SK-N-MC (cell line): Measurements from ENCODE around the gene GSTCD.
A peak's percentile ranks its signal among the peaks of the same experiment; 100 is the strongest.

Source experiments
- DNase-seq: peaks from one replicate; pipeline ENCODE4 v3.0.0-alpha.2; 2011; ENCODE audit warnings: low read depth, low spot score
- H3K27ac ChIP-seq: fragments of 200-600 bp; sonication (generic); 2 replicates; pipeline ENCODE4 v1.5.1; 2016; ENCODE audit warnings: mixed run types
- H3K36me3 ChIP-seq: fragments of 200-600 bp; sonication (generic); 2 replicates; pipeline ENCODE4 v1.6.1; 2017; ENCODE audit warnings: antibody characterized with exemption, low read length, mixed read lengths; ENCODE audit not compliant: insufficient read depth
- H3K4me3 ChIP-seq: fragments of 200-600 bp; sonication (generic); 2 replicates; pipeline ENCODE4 v1.5.1; 2016
- H3K9ac ChIP-seq: fragments of 200-600 bp; sonication (generic); 2 replicates; pipeline ENCODE4 v1.8.0; 2017; ENCODE audit warnings: mixed run types, mixed read lengths; ENCODE audit not compliant: insufficient read length
- H3K9me3 ChIP-seq: fragments of 200-600 bp; sonication (generic); 2 replicates; pipeline ENCODE4 v1.6.1; 2017; ENCODE audit warnings: low read depth, mild to moderate bottlenecking, antibody characterized with exemption, low read length, moderate library complexity, mixed read lengths
- EZH2 ChIP-seq: fragments of 200-600 bp; sonication (generic); IDR thresholded peaks from one replicate; pipeline ENCODE4 v1.6.1; 2017; ENCODE audit warnings: antibody characterized with exemption
- FOXP2 ChIP-seq: optimal IDR thresholded peaks from 2 replicates; pipeline ENCODE3; 2011; ENCODE audit warnings: mild to moderate bottlenecking, moderate library complexity; ENCODE audit not compliant: insufficient read depth; ENCODE audit errors: extremely low read length, control extremely low read depth
- POLR2AphosphoS5 ChIP-seq: IDR thresholded peaks from 2 replicates; pipeline ENCODE4 v1.6.1; 2012; ENCODE audit warnings: mild to moderate bottlenecking, low read depth, low read length, borderline replicate concordance

GSTCD gene

DNA sequence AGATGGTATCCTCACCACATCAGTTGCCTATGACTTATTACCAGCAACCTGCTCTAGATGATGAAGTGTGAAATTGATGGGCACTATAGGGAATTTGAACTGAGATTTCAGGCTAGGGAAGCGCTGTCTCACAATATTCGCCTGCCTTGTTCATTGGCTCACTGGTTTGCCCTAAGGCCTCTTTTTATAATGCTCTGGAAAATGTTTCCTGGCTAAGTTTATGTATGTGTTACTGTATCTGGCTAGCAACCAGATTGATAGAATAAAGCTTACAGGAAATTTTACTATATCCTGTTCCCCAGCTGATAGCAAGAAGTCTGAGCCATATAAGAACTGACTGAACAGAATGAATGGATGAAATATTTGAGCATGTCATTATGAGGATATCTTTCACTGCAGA is 71.6 kb downstream of the GSTCD start:
- TF ChIP-seq POLR2AphosphoS5: no peak
- TF ChIP-seq EZH2: no peak
- no peak for TF ChIP-seq FOXP2
- Histone ChIP-seq H3K9ac (no peak overlapping the region), H3K9me3 (no peaks in the 10 kb centered on the region), H3K4me3 (no peak overlapping the region), H3K36me3 (no peaks in the 10 kb centered on the region), H3K27ac (peak overlapping the region; percentile 57; the same call in 1 of the 2 replicates)
- peak; percentile 81 for DNase-seq

DNA sequence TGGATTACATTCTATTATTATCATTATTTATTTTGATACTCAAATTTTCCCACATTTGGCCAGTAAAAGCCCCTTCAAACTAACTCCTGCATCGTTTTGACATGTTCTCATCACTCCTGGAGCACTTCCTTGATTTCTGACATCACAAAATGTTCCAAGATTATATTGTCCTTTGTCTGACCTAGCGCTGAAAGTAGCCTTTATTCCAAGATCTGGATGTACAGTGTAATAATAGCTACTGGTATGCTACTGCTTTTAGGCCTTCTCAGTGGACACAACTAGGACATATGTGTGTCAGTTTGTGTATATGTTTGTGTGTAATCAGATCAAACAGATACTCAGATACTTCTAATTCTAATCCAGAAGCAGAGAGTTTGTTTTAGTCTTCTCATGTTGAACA is 76.2 kb downstream of the GSTCD start:
- TF ChIP-seq FOXP2 (no peak), POLR2AphosphoS5 (no peak), EZH2 (no peak)
- DNase-seq: no peak
- no peaks in the 10 kb centered on the region for H3K9me3 ChIP-seq
- no peak overlapping the region for H3K27ac ChIP-seq
- no peak overlapping the region for H3K9ac ChIP-seq
- H3K4me3 ChIP-seq: no peak overlapping the region
- H3K36me3 ChIP-seq: no peaks in the 10 kb centered on the region

DNA sequence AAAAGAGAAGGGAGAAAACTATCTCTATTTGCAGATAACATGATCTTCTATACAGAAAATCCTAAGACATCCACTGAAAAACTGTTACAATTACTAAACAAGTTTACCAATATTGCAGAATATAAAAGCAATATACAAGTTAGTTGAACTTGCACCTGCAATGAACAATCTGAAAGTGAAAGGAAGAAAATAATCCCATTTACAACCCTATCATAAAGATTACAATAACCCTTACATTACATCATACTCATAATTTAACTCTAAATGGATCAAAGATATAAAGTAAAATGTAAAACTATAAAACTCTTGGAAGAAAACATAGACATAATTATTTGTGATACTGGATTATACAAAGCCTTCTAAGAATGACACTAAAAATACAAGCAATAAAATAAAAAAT is 77.2 kb downstream of the GSTCD start:
- H3K36me3 ChIP-seq: no peaks in the 10 kb centered on the region
- no peak overlapping the region for H3K9ac ChIP-seq
- DNase-seq: no peak
- no peak overlapping the region for H3K4me3 ChIP-seq
- H3K9me3 ChIP-seq: no peaks in the 10 kb centered on the region
- no peak overlapping the region for H3K27ac ChIP-seq
- TF ChIP-seq POLR2AphosphoS5 (no peak), FOXP2 (no peak), EZH2 (no peak)

DNA sequence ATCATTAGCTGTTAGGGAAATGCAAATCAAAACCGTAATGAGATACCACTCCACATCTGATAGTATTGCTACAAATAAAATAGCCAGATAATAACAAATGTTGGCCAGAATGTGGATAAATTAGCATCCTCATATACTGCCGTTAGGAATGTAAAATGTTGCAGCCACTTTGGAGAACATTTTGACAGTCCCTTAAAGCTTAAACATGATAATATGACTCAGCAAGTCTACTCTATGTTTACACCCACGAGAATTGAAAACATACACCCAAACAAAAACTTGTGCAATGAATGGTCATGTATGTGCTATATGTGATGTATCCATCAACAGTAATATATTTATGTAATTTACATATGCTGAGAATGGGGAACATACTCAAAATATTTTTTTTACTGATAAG is 78.2 kb downstream of the GSTCD start:
- TF ChIP-seq EZH2 (no peak), POLR2AphosphoS5 (no peak), FOXP2 (no peak)
- DNase-seq: no peak
- Histone ChIP-seq H3K36me3 (no peaks in the 10 kb centered on the region), H3K9ac (no peak overlapping the region), H3K9me3 (no peaks in the 10 kb centered on the region), H3K4me3 (no peak overlapping the region), H3K27ac (no peak overlapping the region)

DNA sequence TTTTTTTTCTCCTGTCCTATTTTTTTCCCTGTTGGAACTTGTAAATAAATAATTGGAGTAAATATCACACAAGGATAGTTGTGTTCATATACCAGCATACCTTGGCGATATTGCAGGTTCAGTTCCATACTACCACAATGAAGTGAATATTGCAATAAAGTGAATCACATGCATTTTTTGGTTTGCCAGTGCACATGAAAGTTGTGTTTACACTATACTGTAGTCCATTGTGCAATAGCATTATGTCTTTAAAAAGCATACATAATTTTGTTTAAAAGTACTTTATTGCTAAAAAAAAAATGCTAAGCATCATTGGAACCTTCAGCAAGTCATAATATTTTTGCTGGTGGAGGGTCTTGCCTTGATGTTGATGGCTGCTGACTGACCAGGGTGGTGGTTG is 88.6 kb downstream of the GSTCD start:
- no peak overlapping the region for H3K9ac ChIP-seq
- H3K27ac ChIP-seq: no peak overlapping the region
- no peaks in the 10 kb centered on the region for H3K9me3 ChIP-seq
- TF ChIP-seq POLR2AphosphoS5 (no peak), EZH2 (no peak)
- no peaks in the 10 kb centered on the region for H3K36me3 ChIP-seq
- no peak overlapping the region for H3K4me3 ChIP-seq
- DNase-seq: no peak

DNA sequence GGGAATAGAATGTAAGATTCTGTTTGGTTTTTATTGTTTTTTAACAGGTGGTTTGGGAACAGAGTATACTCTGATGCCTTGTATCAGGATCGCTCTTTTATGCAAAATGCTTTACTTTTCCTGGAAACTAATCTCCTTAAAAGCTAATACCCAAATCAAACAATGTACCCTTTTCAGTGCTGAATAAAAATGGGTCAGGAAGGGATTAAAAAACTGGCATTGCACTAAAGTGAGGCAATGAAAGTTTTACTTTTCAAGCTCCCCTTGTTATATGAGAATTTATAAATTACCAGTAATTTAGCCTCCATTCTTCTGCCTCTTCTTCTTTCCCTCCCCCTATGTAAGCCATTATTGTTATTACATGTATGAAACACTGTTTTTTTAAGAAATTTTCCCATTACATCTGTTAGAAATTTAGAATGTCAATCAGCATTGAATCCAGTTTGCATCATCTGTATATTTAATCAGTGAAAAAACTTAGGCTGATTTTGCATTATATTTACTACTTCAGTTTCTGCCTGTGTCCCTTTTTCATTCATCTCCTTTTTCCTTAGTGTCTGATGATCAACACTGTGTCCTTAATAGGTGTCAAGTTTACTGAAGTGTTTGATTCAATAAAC is 97.0 kb downstream of the GSTCD start:
- no peak overlapping the region for H3K9ac ChIP-seq
- H3K4me3 ChIP-seq: no peak overlapping the region
- no peaks in the 10 kb centered on the region for H3K36me3 ChIP-seq
- no peak overlapping the region for H3K27ac ChIP-seq
- H3K9me3 ChIP-seq: no peaks in the 10 kb centered on the region
- TF ChIP-seq FOXP2: no peak
- TF ChIP-seq EZH2: no peak
- TF ChIP-seq POLR2AphosphoS5: no peak
- no peak for DNase-seq

DNA sequence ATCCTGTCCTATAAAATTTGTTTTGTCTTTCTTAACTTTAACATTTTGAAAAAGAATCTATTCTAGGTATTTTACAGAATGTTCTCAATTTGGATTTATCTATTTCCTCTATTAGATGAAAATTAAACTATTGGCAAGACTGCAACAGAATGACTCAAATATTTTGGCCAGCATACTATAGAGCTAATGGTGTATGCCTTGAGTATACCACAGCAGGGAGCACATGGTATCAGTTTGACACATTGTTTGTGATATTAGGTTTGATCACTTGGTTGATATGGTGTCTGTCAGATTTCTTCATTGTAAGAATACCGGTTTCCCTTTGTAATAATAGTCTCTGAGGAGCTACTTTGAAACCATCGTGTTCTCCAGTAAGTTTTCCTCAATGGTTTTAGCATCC is 98.9 kb downstream of the GSTCD start:
- Histone ChIP-seq H3K9me3 (no peaks in the 10 kb centered on the region), H3K9ac (no peak overlapping the region), H3K27ac (no peak overlapping the region), H3K4me3 (no peak overlapping the region), H3K36me3 (no peaks in the 10 kb centered on the region)
- TF ChIP-seq FOXP2 (no peak), EZH2 (no peak), POLR2AphosphoS5 (no peak)
- DNase-seq: no peak

DNA sequence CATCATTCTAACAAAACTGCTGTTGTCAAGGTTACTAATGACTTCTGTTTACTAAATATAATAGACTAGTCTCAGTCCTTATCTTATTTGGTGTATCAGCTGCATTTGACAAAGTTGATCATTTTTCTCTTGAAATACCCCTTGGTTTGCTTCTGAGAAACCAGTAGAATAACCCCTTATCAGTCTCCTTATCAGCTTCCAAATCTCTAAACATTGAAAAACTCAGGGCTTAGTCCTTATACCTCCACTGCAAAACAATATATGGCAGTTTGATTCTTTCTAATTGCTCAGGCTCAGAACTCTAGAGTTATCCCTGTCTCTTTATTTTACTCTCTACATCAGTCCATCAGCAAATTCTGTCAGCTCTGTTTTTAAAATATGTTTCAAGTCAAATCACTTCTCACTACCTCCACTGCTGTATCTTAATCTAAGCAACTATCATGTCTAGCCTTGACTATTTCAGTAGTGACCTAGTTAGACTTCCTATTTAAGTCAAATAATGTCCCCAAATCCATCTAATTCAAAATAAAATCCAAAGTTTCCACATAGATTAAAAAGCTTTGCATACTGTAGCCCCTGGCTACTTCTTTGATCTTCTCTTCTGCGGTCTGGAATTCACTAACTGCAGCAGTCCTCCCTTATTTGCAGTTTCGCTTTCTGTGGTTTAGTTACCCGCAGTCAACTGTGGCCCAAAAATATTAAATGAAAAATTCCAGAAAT is 99.6 kb downstream of the GSTCD start:
- Histone ChIP-seq H3K9ac (no peak overlapping the region), H3K9me3 (no peaks in the 10 kb centered on the region), H3K36me3 (no peaks in the 10 kb centered on the region; the same call in 1 of the 2 replicates), H3K27ac (no peak overlapping the region; the same call in 1 of the 2 replicates), H3K4me3 (peak overlapping the region; percentile 34)
- TF ChIP-seq POLR2AphosphoS5: no peak
- TF ChIP-seq FOXP2: no peak
- no peak for TF ChIP-seq EZH2
- no peak for DNase-seq

DNA sequence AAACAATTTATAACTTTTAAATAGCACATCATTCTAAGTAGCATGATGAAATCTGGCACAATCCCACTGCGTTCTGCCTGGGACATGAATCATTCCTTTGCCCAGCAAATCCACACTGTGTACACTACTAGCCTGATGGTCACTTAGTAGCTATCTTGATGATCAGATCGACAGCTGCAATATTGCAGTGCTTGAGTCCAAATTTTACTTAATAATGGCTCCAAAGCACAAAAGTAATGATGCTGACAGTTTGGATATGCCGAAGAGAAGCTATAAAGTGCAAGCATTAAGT is 100.1 kb downstream of the GSTCD start:
- Histone ChIP-seq H3K27ac (no peak overlapping the region; the same call in 1 of the 2 replicates), H3K9ac (no peak overlapping the region), H3K4me3 (peak overlapping the region; percentile 34), H3K9me3 (no peaks in the 10 kb centered on the region), H3K36me3 (peaks cover 4% of the 10 kb centered on the region; the same call in 1 of the 2 replicates)
- no peak for DNase-seq
- TF ChIP-seq EZH2 (no peak), FOXP2 (no peak)
